SK-N-SH (cell line): Measurements from ENCODE around the gene CYP26B1.

Experiments used
- CTCF ChIP-seq: fragments of 200-600 bp; sonication (generic); IDR thresholded peaks from 2 replicates; pipeline ENCODE4 v1.6.1; 2017; ENCODE audit warnings: antibody characterized with exemption, mild to moderate bottlenecking, moderate library complexity
- FOSL2 ChIP-seq: IDR thresholded peaks from 2 replicates; pipeline ENCODE4 v1.4.0; 2012; ENCODE audit warnings: low read depth, mild to moderate bottlenecking, moderate library complexity, borderline replicate concordance
- FOXJ3 ChIP-seq: sonication (generic); formaldehyde crosslinking; IDR thresholded peaks from 2 replicates; pipeline ENCODE4 v1.5.1; 2020; ENCODE audit warnings: mild to moderate bottlenecking, missing genetic modification reagents
- MAX ChIP-seq: IDR thresholded peaks from 2 replicates; pipeline ENCODE4 v1.4.0; 2012; ENCODE audit warnings: low read depth
- MEF2A ChIP-seq: IDR thresholded peaks from 2 replicates; pipeline ENCODE4 v1.4.0; 2012; ENCODE audit warnings: low read depth, borderline replicate concordance
- POLR2AphosphoS5 ChIP-seq: IDR thresholded peaks from 2 replicates; pipeline ENCODE4 v1.6.1; 2012; ENCODE audit warnings: low read depth, low read length
- REST ChIP-seq: IDR thresholded peaks from 2 replicates; pipeline ENCODE4 v1.6.1; 2012; ENCODE audit warnings: mild to moderate bottlenecking, low read depth, low read length, moderate library complexity

GRCh38 chr2:72114693-72115051, 33.0 kb downstream of the CYP26B1 start:
- TF ChIP-seq CTCF (no peak), POLR2AphosphoS5 (no peak), MAX (no peak), REST (peak; percentile 84), FOSL2 (no peak), MEF2A (no peak), FOXJ3 (CRISPR knock-in tag) (no peak)
